Fibroblast of skin of right biceps (primary cell): ENCODE data around the gene MBP.

ENCODE experiments used
- DNase-seq: peaks from one replicate; pipeline ENCODE4 v3.0.0-alpha.2; 2013

The MBP gene

DNA sequence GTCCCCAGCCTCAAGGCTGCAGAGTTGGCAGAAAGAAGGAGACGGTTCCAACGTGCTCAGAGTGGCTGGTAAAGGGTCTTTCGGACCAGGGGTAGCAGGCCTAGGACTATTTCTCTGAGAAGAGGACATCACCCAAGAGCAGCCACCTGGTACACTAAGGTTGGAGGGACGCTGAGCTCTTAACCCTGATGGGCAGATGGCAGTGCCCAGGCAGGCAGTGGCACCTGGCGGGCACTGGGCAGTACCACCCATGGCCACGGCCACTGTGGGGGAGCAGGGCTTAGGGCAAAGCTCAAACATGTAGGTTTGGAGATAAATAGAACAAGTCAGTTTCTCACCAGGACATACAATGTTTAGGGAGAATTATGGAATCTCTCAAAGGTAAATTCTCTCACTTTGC lies 53.5 kb downstream of the MBP start:
- DNase-seq = no peak

DNA sequence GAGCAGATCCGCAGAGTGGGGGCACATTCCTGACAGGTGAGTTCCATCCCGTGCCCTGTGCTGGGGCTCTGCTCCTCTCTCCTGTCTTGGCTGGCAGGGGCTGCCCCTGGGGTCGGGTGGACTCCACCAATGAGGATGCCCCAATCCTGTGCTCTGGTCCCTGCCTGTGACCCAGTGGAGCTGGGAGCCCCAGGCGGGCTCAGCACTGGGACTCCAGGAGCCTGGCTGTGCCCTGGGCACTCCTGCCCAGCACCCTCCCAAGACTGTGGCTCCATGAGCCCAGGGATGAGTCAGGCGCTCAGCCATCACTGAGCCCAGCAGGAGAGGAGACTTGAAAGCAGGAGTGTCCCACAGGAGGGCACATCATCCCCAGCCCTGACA lies 53.9 kb downstream of the MBP start:
- DNase-seq = no peak

DNA sequence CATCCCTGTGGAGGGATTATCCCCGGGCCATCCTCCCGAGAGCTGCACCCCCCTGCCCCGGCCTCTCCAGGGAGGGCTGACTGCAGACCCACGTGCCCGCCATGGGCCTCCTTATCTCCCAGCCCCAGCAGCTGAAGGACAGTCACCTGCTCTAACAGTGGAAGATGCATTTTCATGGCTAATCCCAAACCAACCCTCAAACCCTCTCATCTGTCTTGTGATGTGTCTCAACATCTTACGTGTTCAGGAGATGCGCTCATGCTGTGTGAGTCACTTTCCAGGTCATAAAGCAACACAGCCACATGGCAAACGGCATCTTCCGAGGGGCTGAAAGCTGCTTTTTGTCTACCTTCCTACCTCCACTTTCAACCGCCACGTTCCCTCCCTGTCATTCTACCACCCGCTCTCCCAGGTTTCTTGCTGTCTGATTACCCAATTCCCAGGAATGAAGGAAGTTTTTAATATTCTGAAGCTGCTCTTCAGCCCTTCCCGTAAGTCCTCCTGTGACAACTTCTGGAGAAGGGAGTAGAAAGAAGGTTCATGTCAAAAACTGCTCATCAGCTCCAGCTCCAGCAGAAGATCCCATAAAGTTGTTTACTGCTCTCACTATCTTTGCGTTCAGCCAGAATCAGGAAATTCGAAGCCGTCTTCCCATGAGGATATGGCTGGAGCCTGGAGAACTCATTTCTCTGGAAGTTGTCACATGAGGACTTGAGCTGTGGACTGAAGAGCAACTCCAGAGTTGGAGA lies 54.5 kb downstream of the MBP start:
- peak; percentile 68 for DNase-seq

DNA sequence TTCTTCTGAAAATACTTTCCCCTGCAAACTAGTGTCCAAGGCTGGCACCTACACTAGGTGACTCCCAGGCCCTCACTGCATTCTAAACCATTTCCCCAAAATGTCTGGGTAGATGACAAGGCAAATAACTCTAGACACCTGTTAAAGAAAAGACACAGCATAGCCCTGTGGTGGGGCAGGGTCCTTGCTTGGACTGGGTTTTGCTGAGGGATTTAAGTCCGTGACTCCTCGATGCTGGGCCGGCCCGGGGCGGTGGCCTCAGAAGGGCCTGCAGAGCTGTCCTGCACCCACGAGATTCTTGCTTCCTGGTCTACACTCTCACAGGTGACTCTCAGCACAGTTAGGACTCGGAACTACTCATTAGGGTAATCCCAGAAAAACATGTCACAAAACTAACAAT lies 55.2 kb downstream of the MBP start:
- no peak for DNase-seq

DNA sequence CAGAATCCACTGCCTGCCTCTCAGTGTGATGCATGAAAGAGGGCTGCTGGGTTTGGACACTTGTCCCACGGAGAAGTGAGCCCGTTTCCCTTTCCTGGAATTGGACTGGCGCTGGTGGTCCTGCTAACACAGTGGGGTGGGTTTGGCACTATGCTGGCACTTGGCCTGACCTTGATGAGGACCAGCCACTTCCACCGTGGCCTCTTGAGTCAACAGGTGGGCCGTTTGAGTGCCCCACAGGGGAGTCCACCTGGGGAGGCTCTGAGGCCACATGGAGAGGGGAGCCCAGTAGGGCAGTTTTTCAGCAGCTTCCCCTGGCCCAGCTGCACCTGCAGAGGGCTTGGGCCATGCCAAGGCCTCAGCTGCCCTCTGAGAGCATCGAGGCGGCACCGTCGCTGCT lies 56.5 kb downstream of the MBP start:
- DNase-seq = no peak

DNA sequence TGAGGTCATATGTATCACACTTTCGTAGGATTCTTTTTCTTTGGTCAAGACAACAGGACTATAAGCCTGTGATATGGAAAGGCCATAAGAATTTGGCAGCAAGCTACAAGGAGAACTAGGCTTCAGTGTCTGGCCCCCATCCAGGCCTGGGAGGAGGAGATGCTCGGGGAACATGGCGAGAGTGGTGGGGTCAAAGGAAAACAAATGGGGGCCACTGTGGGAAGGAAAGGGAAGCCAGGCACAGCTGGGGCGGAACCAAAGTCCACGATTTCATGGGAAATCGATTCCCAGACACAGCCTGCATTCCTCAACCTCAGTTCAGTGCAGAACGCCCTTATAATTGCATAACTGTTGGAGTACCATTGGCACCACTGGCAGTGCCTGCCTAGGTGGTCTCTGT lies 58.2 kb downstream of the MBP start:
- no peak for DNase-seq

DNA sequence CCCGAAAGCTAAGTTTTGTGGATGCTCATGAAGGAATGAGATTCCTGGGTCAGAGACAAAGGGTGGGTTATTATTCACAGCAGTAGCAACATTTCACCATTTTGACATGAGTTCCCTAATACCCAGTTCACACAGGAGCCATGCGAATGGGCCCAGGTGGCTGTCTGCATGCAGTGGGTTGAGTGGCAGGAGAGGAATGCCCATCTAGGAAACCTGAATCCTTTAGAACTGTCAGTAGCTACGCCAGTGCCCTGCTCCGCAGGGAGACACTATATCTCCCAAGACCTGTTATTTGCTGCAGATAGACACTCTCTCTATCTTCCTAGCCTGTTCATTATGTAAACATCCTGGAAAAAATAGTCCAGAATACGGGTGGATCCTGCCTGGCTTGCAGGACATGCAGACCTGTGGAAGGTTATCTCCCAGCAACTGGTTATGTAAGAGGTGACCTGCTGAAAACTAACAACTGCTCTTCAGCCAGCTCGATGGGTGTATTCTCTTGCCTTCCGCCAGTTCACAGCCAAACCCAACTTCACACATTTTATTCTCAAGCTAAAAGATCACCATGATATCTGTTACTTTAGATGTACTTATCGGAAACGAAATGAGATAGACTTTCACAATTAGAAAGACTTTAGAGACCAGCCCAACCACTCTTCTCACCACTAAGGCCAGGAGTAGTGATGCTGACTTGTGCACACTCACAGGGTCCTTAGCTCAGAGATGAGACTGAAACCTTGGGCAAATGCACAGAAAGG lies 59.1 kb downstream of the MBP start:
- no peak for DNase-seq

DNA sequence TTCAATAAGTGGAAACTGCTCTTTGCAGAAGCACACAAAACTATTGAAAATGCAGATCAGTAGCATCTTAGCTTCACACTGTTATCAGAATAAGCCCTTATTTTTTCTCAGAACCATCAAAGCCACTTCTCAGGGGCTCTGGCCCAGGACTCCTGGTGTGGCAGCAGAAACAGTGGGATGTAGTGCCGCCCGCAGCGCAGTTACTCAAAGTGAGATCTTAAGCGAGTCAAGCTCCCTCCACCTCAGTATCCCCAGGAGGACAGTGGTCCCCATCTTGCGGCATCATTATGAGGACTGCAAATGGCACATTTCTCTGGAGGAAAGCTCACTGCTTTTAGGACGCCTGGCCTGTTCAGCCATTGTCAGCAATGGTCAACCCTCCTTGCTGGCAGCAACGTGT lies 60.0 kb downstream of the MBP start:
- DNase-seq = no peak

DNA sequence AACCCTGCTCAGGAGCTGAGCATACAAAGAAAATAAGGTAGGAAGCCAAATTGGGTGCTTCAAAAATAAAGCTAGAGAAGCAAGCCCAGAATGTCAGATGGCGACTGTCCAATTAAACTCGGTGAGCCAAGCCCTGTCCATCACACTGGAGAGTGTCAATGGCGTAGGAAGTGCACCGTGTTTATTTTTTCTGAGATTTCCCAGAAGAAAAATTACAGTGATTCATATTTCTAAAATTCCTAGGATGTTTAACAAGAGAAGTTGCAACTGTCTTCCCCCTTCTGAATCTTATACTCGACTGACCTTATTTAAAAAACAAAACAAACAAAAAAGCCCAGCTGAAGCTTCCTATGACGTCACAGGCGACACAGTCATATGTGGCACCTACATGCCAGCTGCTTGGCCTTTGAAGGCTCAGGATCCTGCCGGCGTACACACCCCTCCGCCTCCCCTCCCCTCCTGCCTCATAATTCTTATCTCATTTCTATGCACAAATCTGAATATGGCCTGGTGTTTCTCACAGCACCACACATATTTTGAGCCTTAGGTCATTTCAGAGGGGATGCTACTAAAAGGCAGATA lies 60.8 kb downstream of the MBP start:
- DNase-seq = peak; percentile 94

DNA sequence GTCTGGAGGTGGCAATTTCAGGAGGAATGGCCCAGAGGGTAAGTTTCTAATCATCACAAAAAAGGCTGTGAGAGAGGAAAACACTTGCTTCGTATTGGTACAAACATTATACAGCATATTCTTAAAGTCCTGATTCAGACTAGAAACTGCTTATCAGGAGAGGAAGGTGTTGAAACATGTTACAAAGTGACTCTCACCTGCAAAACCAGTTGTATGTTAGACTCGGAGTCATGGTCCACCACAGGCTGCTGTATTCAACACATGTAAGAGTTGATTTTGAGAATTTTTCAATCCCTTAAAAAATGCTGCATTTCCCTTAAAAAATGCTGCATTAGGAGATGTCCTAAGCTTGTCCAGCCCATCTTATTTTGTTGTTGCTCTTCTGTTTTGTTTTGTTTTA lies 61.5 kb downstream of the MBP start:
- DNase-seq = no peak

DNA sequence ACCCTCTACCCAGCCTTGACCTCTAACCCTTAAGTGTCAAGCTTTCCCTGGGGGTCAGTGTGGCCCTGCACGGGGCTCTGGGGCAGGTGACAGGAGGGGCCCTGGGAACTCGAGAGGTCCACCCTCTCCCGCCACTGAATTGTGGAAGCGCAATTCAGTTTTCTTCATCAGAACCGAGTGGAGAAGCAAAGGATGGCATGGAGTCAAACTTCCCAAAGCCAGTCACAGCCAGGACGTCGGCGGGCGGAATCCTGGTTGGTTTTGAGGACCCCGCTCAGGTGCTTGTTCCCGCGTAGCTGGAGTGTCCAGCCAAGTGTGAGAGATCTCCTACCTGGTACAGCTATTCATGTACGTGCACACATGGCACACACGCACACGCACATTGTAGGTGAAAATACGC lies 62.0 kb downstream of the MBP start:
- DNase-seq = no peak

DNA sequence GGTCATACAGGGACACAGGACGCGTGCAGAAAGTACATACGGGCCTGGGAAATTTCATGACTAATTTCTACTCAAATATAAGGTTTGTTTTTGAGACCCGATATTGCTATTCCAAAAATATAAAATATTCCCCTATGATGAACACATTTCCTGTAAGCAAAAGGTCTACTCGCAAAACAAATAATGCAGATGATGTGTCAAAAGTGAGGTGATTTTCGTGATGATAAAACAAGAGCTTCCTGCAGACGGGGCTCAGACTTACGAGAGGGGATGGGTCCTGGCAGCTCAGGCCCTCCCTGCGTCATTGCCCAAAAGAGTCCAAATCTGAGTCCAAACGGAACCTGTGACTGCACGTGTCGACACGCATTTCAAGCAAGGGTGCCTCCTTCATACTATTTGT lies 62.7 kb downstream of the MBP start:
- no peak for DNase-seq

DNA sequence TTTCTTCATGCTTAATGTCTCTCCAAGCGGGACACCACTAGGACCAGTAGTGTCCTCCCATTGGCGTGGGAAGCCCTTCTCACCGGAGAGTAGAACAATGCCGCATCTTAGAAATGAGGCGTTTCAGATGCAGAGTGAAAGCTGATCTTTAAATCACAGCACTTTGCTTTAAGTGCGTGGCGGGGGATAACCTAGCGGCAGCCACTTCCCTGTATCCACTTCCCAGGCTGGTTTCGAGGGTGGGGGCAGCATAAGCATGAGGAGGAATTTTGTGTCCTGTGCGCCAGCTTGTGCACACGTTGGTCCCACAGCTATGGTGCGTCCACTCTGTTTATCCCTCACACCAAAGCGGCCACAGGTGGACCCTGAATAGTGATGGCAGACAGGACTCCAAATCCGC lies 63.1 kb downstream of the MBP start:
- no peak for DNase-seq

DNA sequence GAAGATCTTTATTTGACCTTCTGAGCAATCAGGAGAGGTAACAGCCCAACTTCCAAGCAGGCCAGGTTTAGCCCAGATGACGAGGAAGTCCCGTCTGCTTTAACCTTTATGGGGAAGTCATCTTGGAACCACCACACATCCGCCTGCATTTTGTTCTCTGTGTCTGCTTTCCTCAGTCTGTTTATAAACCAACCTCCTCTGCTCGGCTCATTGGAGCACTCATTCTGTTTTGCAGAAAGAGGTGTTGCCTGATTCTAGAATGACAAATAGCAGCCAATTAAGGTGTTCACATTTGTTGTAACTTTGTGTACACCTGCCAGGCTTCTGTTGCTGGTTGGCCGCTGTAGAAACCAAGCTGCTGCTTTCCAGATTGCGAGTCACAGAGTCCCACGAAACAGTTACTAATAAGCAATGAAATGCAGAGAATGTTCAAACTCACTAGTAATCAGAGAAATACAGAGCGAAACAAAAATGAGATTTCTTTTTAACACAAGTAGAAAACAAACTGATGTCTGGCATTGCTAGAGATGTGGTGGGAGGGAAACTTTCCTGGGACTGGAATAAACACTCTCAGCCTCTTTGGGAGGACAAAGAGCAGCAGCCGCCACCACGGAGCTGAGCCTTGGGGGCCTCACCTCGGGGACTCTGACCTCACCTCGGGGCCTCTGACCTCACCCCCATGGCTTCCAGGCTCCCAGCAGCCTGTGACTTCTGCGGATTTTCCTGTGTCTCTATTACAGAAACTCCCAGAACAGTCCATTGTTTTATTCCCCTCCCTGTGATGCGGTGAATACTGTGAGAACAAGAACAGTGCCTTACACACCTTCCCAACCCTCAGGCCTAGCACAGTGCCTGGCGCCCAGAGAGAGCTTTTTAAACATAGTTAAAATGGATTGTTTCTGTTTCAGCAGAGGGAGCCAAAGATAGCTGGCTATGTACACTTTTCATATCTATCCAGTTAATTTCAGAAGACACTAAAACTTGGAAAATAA lies 64.0 kb downstream of the MBP start:
- peak; percentile 68 for DNase-seq

DNA sequence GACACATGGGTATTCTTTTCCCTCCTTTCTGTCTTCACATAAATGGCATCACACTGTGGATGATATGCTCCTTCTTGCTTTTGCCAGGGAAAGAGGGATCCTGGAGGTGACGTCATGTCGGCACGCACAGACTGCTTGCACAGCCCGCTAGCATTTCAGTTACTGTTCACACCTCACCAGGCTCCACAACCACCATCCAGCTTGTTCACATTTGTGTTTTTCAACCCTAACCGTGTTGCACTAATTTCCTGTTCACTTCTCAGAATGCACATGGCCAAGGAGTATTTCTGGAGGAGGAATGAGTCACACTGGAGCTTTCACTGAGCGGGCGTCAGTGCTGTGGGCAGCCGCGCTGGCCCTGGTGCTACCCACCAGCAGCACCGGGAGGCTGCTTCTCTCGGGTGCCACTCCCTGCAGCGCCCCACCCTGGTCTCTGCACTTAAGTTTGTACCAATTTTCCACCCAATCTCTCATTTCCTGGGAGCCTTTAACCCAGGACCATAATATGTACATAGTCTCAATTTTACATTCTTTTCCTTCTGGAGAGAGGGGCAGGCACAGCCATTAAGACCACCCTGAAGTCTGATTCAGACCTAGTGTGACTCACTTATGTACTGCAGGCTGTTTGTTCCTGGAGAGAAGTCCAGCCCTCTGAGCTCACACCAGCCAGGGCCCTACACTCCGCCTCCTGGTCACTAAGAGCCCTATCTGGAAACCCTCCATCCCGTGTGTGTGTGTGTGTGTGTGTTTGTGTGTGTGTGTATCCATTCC lies 65.1 kb downstream of the MBP start:
- DNase-seq = peak; percentile 91

DNA sequence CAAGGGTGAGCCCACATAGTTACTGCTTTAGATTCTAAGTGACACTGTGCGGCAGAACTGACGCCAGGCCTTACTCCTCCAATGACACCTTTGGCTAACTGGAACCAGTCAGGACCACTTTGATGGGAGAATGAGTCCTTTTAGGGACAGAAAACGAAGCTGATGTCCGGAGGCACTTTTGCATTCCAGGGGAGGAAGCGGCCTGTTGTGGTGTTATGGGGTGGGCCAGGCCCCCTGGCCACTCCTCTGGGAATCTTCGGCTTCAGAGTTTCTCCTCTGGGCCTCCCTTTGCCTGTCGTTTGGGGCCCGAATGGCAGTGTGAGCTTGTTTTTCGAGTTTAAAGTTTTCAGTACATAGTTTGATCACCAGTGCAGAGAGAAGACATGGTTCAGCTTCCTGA lies 65.9 kb downstream of the MBP start:
- DNase-seq = no peak

DNA sequence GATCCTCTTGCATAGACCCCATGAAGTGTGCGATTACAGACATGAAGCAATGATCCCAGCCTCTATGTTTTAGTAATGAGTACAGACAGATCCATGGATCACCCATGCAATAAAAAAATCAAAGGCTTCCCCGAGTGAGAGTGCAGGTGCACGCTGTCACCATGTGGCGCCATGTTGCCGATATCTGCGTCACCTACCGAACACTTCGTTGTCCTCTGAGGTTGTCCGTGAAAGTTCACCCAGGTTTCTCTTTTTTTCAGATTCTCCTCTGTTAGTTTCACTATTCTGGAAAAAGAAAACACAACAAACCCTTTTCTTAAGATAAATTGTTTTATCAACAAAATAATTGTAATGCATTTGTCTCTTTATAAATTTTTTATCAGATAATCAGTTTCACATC lies 66.5 kb downstream of the MBP start:
- no peak for DNase-seq

DNA sequence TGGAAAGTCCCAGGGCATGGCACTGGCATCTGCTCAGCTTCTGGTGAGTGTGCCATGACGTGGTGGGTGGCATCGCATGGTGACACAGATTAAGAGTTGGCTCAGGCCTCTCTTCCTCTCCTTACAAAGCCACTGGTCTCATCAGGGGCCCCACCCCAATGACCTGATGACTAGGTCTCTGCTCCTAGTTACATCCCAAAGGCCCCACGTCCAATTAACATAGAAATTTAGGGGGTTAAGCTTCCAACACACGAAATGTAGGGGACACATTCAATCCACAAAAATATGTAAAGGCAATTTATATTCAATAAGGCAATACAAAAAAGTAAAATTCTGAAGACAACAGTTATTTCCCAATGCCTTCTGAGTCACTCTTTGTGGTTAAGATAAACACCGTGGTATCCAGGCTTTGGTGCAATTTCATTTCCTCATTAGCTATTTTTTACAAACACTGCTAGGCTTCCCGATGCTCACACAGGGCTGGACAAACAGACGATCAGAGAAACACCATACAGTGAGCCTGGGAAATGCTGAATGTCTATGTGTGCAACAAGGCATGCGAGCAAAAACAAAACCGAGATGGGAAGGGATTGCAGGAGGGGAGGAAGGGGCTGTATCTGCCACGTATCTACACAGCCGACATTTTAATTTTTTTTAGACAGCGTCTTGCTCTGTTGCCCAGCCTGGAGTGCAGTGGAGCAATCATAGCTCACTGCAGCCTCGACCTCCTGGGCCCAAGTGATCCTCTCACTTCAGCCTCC lies 67.2 kb downstream of the MBP start:
- DNase-seq = peak; percentile 86

DNA sequence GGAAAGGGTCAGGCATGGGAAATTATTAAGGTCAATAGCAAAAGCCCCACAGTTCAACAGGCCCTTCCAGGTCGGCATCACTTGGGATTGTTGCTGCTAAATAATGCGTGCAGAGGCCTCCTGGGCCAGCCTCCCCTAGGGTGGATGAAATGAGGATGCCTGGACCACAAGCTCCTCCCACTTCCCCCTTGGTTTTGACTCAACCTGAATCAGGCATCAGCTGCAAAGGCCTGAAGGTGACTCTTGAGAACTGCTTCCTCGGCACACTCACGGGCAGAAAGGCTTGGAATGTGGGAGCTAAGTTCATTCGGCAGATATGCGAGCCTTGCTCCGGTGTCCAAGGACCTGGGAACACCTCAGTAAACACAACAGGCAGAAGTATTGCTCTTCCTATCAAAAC lies 69.3 kb downstream of the MBP start:
- DNase-seq = peak; percentile 55

DNA sequence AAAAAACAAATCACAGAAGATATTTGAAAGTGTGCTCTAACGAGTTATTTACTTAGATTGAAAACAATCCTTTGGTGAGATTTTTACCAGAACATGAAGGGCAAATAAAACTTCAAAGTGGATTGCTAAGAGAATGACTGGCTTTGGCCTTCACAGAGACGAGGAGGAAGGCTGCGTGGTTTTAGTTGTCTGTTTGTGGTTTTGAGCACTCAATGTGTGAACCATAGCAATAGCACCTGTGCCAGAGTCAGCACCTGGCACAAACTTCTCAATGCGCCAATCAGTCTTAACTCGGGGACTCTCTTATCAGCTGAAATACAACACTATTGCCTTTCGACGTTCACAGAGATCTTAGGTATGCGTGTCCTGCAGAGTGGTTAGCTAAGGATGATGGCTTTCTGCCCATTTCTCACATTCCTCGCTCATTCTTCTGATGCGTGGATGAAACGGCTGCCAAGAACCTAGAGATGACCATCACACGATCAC lies 70.0 kb downstream of the MBP start:
- DNase-seq = peak; percentile 60

DNA sequence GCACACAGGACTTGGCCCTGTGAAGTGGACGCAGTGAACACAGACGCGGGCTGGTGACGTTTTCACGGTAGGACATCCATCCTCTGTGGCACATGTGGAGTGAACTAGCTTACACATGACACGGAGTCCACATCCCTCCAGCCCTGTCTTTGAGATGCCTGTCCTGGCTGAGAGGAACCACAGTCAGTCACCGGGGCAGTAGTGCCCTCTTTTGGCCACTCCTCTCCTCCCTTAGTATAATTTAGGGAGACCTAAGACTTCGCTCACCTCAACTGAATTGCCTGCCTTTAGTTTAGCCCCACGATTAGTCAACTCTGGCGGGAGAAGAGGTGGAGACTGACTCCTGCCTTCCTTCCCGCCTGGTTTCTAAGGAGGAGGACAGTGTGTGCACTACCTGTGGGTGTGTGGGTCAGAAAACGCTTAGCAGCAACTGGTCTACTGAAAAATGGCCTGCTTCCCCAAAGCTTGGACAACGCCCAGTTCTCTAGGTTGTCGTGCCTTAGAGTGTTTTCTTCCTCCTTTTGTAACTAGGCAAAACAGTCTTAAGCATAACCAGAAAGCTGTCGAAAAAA lies 70.6 kb downstream of the MBP start:
- no peak for DNase-seq
